DND-41 (cell line): ENCODE results near the gene THOC6.

ENCODE experiments used
- ATAC-seq: fragments of 200-7000 bp; cut with Tn5 transposase; 3 replicates; pipeline ENCODE4 v1.9.1; 2021; ENCODE audit warnings: low read depth; ENCODE audit not compliant: insufficient read depth
- DNase-seq: peaks from one replicate; pipeline ENCODE4 v3.0.0-alpha.2; 2020
- H2AFZ ChIP-seq: 2 replicates; pipeline ENCODE4 v1.6.0; 2012; ENCODE audit warnings: low read depth, low read length
- H3K27ac ChIP-seq: 2 replicates; pipeline ENCODE4 v1.5.1; 2012; ENCODE audit warnings: low read length, inconsistent platforms
- H3K27me3 ChIP-seq: fragments of 200-600 bp; sonication (generic); 2 replicates; pipeline ENCODE4 v1.6.0; 2012; ENCODE audit warnings: low read length, mild to moderate bottlenecking, inconsistent platforms; ENCODE audit not compliant: insufficient read depth, poor library complexity
- H3K36me3 ChIP-seq: 2 replicates; pipeline ENCODE4 v1.5.1; 2012; ENCODE audit warnings: low read length, inconsistent platforms; ENCODE audit not compliant: insufficient read depth
- H3K4me1 ChIP-seq: 2 replicates; pipeline ENCODE4 v1.5.1; 2012; ENCODE audit warnings: mild to moderate bottlenecking, low read length; ENCODE audit not compliant: insufficient read depth
- H3K4me2 ChIP-seq: 2 replicates; pipeline ENCODE4 v1.6.0; 2012; ENCODE audit warnings: mild to moderate bottlenecking, moderate library complexity, low read length, inconsistent platforms; ENCODE audit not compliant: insufficient read depth
- H3K4me3 ChIP-seq, 2 experiments: fragments of 200-600 bp in 1 of 2; shearing (Covaris generic) in 1 of 2; 2 replicates each; pipeline ENCODE4 v1.5.1; 2012 to 2016; ENCODE audit warnings: inconsistent platforms in 2 of 2, low read length in 2 of 2, mild to moderate bottlenecking in 2 of 2, low read depth in 1 of 2, moderate library complexity in 1 of 2
- H3K79me2 ChIP-seq: 2 replicates; pipeline ENCODE4 v1.6.0; 2012; ENCODE audit warnings: low read length, inconsistent platforms; ENCODE audit not compliant: insufficient read depth
- H3K9ac ChIP-seq: 2 replicates; pipeline ENCODE4 v1.6.0; 2012; ENCODE audit warnings: low read depth, mild to moderate bottlenecking, inconsistent platforms, low read length, moderate library complexity
- H3K9me3 ChIP-seq: 2 replicates; pipeline ENCODE4 v1.5.1; 2012; ENCODE audit warnings: low read length, moderate library complexity, mild to moderate bottlenecking, inconsistent platforms; ENCODE audit not compliant: insufficient read depth, severe bottlenecking
- H4K20me1 ChIP-seq: 2 replicates; pipeline ENCODE4 v1.6.0; 2012; ENCODE audit warnings: low read length; ENCODE audit not compliant: insufficient read depth
- CTCF ChIP-seq: IDR thresholded peaks from 2 replicates; pipeline ENCODE4 v1.5.1; 2012; ENCODE audit warnings: borderline replicate concordance, low read length, moderate library complexity, mild to moderate bottlenecking; ENCODE audit not compliant: poor library complexity, severe bottlenecking; ENCODE audit errors: extremely low read depth
- EZH2 ChIP-seq: IDR thresholded peaks from 3 replicates; pipeline ENCODE4 v1.6.1; 2012; ENCODE audit warnings: borderline replicate concordance, low read depth, mild to moderate bottlenecking, moderate library complexity, low read length, inconsistent platforms; ENCODE audit not compliant: severe bottlenecking

The THOC6 gene

GRCh38 chr16:3021449-3022207, 2.2 kb upstream of the THOC6 start:
- DNase-seq (peak; percentile 46), ATAC-seq (no peak)
- Histone ChIP-seq H3K9ac (peak overlapping the region; percentile 64; the same call in 1 of the 2 replicates), H3K9me3 (no peaks in the 10 kb centered on the region), H3K4me3 (no peak overlapping the region; a peak in 1 of 4 replicates), H4K20me1 (peaks cover 16% of the 10 kb centered on the region), H3K4me2 (peak overlapping the region; percentile 83), H3K27ac (no peak overlapping the region), H2AFZ (no peak overlapping the region), H3K27me3 (no peaks in the 10 kb centered on the region), H3K36me3 (peaks cover 14% of the 10 kb centered on the region), H3K4me1 (peaks cover 60% of the 10 kb centered on the region), H3K79me2 (peaks cover 12% of the 10 kb centered on the region)
- TF ChIP-seq EZH2: no peak

GRCh38 chr16:3022208-3022683, 1.6 kb upstream of the THOC6 start:
- Histone ChIP-seq H3K4me2 (peak overlapping the region; percentile 81), H3K9ac (no peak overlapping the region; the same call in 1 of the 2 replicates), H3K4me1 (peaks cover 60% of the 10 kb centered on the region), H3K79me2 (peaks cover 12% of the 10 kb centered on the region), H4K20me1 (peaks cover 22% of the 10 kb centered on the region), H3K27ac (0 out of 2 replicates have a peak overlapping the region, but pooled peaks have one; percentile 3), H3K4me3 (peak overlapping the region in 1 of 2 experiments; percentile 67; a peak in 1 of 4 replicates), H3K27me3 (no peaks in the 10 kb centered on the region), H2AFZ (no peak overlapping the region), H3K36me3 (peaks cover 21% of the 10 kb centered on the region), H3K9me3 (no peaks in the 10 kb centered on the region)
- no peak for ATAC-seq
- peak; percentile 46 for DNase-seq
- no peak for TF ChIP-seq CTCF
- TF ChIP-seq EZH2: no peak

GRCh38 chr16:3022684-3023414, 986 bp upstream of the THOC6 start:
- DNase-seq (no peak), ATAC-seq (no peak)
- TF ChIP-seq EZH2 (no peak), CTCF (no peak)
- Histone ChIP-seq H3K79me2 (peaks cover 12% of the 10 kb centered on the region), H2AFZ (no peak overlapping the region), H3K36me3 (peaks cover 22% of the 10 kb centered on the region), H3K4me1 (peaks cover 60% of the 10 kb centered on the region), H3K9me3 (no peaks in the 10 kb centered on the region), H3K27ac (peak overlapping the region; percentile 94), H3K4me3 (peak overlapping the region in 1 of 2 experiments; percentile 67; a peak in 3 of 4 replicates), H4K20me1 (peaks cover 23% of the 10 kb centered on the region), H3K9ac (peak overlapping the region; percentile 70), H3K27me3 (no peaks in the 10 kb centered on the region), H3K4me2 (peak overlapping the region; percentile 81)

GRCh38 chr16:3023415-3023668, 493 bp upstream of the THOC6 start:
- H3K36me3 ChIP-seq: peaks cover 22% of the 10 kb centered on the region
- TF ChIP-seq EZH2 (no peak), CTCF (no peak)
- H3K27ac ChIP-seq: peak overlapping the region; percentile 94
- H3K4me2 ChIP-seq: peak overlapping the region; percentile 81
- DNase-seq (peak; percentile 32), ATAC-seq (no peak)
- H3K27me3 ChIP-seq: no peaks in the 10 kb centered on the region
- peaks cover 62% of the 10 kb centered on the region for H3K4me1 ChIP-seq
- peaks cover 23% of the 10 kb centered on the region for H4K20me1 ChIP-seq
- peaks cover 12% of the 10 kb centered on the region for H3K79me2 ChIP-seq
- H2AFZ ChIP-seq: peak overlapping the region; percentile 75
- H3K9me3 ChIP-seq: no peaks in the 10 kb centered on the region
- peak overlapping the region; percentile 70 for H3K9ac ChIP-seq
- peak overlapping the region; percentile 25 to 67; a peak in 3 of 4 replicates for H3K4me3 ChIP-seq
